ENCODE data around the gene CSN1S1.

CSN1S1 gene

GRCh38 chr4:69951602-69952001, 20.7 kb downstream of the CSN1S1 start:
- TF ChIP-seq, protein P1, sequence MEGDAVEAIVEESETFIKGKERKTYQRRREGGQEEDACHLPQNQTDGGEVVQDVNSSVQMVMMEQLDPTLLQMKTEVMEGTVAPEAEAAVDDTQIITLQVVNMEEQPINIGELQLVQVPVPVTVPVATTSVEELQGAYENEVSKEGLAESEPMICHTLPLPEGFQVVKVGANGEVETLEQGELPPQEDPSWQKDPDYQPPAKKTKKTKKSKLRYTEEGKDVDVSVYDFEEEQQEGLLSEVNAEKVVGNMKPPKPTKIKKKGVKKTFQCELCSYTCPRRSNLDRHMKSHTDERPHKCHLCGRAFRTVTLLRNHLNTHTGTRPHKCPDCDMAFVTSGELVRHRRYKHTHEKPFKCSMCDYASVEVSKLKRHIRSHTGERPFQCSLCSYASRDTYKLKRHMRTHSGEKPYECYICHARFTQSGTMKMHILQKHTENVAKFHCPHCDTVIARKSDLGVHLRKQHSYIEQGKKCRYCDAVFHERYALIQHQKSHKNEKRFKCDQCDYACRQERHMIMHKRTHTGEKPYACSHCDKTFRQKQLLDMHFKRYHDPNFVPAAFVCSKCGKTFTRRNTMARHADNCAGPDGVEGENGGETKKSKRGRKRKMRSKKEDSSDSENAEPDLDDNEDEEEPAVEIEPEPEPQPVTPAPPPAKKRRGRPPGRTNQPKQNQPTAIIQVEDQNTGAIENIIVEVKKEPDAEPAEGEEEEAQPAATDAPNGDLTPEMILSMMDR (IDR thresholded peaks at IDR 0.05; ENCODE audit: control insufficient read depth, extremely low read depth, insufficient read depth), result no peak
- H3K4me3 ChIP-seq (ENCODE audit: low read depth, low read length), result no peak overlapping the region
- DNase-seq (ENCODE audit: low read depth), result no peak

DNA sequence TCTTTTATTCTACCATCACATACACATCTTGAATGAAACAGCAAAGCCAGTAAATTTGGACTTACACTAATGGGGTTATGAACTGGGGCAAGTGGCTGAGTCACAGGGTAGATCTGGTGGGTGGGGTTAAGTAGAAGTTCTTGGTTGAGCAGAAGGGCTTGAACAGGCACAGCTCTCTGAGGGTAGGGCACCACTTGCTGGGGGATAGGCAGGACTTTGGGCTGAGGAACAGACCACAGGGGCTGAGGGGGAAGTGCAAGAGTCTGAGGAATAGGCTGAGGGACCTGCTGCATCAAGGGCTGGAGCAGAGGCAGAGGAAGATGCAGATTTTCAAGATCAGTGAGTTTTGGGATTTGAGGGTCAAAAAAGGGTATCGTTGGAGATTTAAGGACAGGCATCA, 26.3 kb downstream of the CSN1S1 start:
- DNase-seq (ENCODE audit: low read depth), result no peak
- TF ChIP-seq, protein P1 (IDR thresholded peaks at IDR 0.05; ENCODE audit: control insufficient read depth, extremely low read depth, insufficient read depth), result no peak
- no peak overlapping the region for H3K4me3 ChIP-seq (ENCODE audit: low read depth, low read length)

GRCh38 chr4:69965628-69966027, 34.8 kb downstream of the CSN1S1 start, which contains the start of gene CSN2:
Gene CSN2 (minus strand): TSS chr4:69965728. CDS start chr4:69960995, 4,733 bp downstream.
- no peak within 1 kb of the TSS for H3K4me3 ChIP-seq (ENCODE audit: low read depth, low read length)
- no peak for DNase-seq (ENCODE audit: low read depth)
- TF ChIP-seq, protein P1 (IDR thresholded peaks at IDR 0.05; ENCODE audit: control insufficient read depth, extremely low read depth, insufficient read depth), result no peak

GRCh38 chr4:69970071-69970470, 39.2 kb downstream of the CSN1S1 start:
- no peak overlapping the region for H3K4me3 ChIP-seq (ENCODE audit: low read depth, low read length)
- DNase-seq (ENCODE audit: low read depth), result no peak
- TF ChIP-seq, protein P1 (IDR thresholded peaks at IDR 0.05; ENCODE audit: control insufficient read depth, extremely low read depth, insufficient read depth), result no peak

- H3K4me3 ChIP-seq (ENCODE audit: low read depth, low read length), result no peak overlapping the region
- TF ChIP-seq, protein P1 (IDR thresholded peaks at IDR 0.05; ENCODE audit: control insufficient read depth, extremely low read depth, insufficient read depth), result no peak
- no peak for DNase-seq (ENCODE audit: low read depth)
Observed at GRCh38 chr4:69974631-69975030, 43.8 kb downstream of the CSN1S1 start.

DNA sequence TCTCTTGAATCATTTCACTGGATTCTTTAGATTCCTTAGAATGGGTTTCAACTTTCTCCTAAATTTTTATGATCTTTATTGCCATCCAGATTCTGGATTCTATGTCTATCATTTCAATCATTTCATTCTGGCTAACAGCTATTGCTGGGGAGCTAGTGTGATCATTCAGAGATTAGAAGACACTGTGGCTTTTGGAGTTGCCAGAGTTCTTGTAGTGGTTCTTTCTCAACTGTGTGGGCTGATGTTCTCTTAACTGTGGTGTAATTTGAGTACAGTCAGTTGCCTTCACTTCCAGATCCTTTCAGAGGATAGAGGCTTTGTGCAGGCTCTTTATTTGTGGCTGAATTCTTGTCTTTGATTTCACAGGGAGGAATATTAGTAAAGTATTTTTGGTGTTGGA, 46.7 kb downstream of the CSN1S1 start:
- no peak overlapping the region for H3K4me3 ChIP-seq (ENCODE audit: low read depth, low read length)
- no peak for DNase-seq (ENCODE audit: low read depth)
- TF ChIP-seq, protein P1 (IDR thresholded peaks at IDR 0.05; ENCODE audit: control insufficient read depth, extremely low read depth, insufficient read depth), result no peak

GRCh38 chr4:69984030-69984443, 53.2 kb downstream of the CSN1S1 start:
- TF ChIP-seq, protein P1 (IDR thresholded peaks at IDR 0.05; ENCODE audit: control insufficient read depth, extremely low read depth, insufficient read depth), result no peak
- no peak overlapping the region for H3K4me3 ChIP-seq (ENCODE audit: low read depth, low read length)
- DNase-seq (ENCODE audit: low read depth), result peak; percentile 96
